IPS-18c (cell line): ENCODE measurements around the gene SDCBP2.

ENCODE experiments used
- H3K4me3 ChIP-seq: 2 replicates; pipeline ENCODE4 v1.7.0; 2013; ENCODE audit warnings: low read depth, mild to moderate bottlenecking, low read length, moderate library complexity; ENCODE audit not compliant: insufficient read depth
- H3K9me3 ChIP-seq: one replicate; pipeline ENCODE4 v1.6.1; 2013; ENCODE audit warnings: mild to moderate bottlenecking, low read length, moderate library complexity; ENCODE audit not compliant: control insufficient read depth, insufficient read depth

The SDCBP2 gene

DNA sequence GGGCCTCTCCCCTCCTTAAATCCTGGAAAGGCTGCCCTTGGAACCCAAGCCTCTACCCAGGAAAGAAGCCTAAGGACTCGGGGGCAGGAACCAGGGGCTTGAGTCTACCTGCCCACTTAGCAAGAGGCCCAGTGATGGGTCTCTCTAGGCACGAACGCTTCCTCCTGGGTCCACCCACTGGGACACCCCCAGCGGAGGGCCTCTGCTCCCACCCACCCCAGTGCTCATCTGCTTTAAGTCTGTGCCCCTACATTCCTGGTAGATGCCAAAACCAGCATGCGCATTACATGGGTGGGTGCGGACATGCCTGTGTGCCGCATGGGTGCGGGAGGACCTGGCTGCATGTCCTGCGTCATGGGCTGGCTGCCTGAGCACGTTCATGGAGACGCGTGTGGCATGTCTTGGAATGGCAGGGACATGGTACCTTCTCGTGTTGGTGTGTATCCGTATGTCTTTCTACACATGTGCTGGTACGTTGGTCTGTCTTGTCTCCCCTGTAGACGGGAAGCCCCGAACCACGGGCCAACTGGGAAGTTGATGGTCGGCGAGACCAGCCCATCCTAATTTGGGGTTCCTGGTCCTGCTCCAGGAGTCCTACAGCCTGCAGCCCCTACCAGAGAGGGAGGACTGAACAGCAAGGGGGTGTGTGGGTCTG is 33.5 kb downstream of the SDCBP2 start:
- Histone ChIP-seq H3K4me3 (no peak overlapping the region), H3K9me3 (no peaks in the 10 kb centered on the region)

DNA sequence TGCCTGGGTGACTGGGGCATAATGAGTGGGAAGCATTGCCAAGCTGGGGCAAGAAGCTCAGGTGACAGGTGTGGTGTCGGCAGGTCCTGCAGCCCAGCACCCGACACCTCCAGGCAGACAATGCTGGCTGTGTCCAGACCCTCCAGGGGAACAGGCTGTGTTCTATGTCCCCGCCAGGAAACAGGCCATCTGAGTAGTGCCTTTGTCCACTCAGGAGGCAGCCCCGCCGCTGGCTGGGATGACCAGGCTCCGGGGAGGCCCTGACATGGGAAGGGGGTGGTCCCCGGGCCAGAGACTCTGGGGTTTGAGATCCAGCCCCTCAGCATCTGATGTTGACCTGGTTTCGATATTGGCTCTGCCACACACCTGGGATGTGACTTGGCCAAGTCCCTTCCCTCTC is 34.4 kb downstream of the SDCBP2 start:
- Histone ChIP-seq H3K9me3 (no peaks in the 10 kb centered on the region), H3K4me3 (no peak overlapping the region)

DNA sequence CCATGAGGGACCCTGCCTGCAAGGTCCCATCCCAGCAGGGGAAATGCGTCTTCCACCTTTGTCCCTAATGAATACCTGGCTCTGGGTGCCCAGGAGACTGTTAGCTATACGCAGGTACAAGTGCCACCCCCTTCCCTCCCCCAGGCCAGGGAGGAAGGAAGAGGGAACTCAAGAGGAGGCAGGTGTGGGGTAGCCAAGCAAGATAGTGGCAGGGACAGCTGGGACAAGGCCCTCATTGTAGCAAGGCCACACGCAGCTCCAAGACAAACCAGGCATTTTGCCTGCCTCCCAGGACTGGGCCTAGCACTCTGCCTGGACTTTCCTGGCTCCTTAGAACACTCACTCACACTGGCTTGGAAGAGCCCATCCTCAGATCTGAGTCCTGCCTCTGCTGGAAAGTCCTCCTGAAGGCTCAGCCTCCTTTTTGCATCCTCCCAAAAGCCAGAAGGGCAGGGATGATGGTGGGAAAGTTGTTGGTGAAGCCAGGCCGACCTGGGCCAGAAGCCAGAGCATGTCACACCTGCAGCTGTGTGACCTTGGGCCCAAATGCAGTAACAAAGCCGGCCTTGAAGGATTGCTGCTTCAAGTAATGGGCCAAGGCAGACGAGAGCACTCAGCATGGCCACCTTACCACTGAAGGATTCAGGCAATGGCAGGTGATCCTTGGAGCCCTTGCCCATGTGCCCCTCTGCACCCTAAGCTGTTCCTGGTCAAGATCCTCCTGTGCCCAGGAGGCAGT is 35.1 kb downstream of the SDCBP2 start:
- H3K4me3 ChIP-seq = no peak overlapping the region
- H3K9me3 ChIP-seq = no peaks in the 10 kb centered on the region

DNA sequence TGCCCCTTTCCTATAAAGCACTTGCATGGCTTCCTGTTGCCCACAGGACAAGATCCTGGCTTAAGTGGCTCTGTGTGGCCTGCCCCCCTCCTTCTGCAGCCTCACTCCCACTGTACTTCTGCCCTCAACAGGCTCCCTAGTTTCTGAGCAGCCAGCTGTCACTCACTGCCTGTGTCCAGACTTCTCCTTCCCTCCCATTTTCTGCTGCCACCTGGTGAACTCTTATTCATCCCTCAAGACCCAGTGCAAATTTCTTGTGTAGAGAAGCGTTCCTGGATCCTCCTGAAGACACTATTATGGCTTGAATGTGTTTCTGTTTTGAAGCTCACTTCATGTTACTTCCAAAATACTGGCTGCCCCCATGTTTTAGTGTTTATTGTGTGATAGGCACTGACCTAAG is 36.3 kb downstream of the SDCBP2 start:
- Histone ChIP-seq H3K4me3 (no peak overlapping the region), H3K9me3 (no peaks in the 10 kb centered on the region)

DNA sequence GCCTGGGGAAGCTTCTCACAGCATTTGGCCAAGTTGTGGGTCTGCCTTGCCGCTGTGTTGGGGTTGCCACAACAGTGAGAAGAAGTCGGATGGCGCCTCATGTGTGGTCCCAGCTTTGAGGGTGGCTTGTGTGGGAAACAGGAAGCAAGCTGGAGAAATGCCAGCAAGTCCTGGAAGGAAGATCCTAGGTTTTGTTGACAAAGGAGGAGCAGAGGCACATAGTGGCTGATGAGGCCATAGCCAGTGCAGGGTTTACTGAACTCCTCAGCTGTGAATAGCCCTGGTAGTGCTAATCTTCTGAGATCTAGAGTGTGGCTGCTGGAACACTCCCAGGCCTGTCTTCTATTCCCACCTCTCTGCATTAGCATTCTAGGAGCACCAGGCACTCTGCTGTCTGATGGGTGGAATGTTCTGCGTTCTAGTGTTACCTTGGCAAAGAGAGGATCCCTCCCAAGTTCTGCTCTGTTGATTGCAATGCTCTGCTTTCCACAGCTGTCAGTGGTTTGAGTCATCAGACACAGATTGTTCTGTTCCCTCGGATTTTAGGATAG is 37.7 kb downstream of the SDCBP2 start:
- H3K4me3 ChIP-seq = no peak overlapping the region

DNA sequence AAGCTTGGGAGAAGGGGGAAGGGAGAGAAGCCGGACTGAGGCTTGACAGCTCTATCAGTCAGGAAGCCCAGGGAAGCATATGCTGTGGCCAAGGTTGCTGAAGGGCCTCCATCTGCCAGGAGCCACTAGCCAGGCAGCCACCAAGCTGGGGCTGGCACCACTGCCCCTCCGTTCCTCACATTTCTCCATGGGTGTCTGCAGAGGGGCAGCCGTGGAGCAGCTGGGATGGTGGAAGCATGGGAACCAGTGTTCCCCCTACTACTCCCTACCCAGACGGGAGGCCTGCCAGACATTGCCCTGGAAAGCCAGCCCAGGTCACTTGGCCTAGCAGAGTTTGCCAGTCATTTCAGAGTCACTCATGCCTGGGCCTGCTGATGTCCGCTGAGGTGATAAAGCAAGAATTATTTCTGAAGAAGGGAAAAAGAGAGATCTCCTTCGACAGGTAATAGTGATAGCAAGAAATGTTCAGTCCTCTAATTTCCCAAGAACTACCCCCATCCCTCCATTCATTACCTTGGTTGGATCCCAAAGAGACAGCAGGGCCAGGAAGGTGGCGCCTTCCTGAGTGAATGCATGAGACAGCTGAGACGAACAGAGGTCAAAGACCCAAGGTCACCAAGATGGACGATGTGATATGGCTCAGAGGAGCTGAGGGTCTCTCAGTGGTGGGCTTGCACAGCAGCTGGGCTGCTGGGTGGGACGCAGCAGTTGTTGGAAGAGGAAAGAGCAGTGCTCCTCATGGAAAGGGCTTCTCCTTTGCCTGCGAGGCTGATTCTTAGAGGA is 41.0 kb downstream of the SDCBP2 start:
- Histone ChIP-seq H3K4me3 (no peak overlapping the region), H3K9me3 (peaks cover 2% of the 10 kb centered on the region)

More for the DNA sequence above, 37.7 kb downstream of the SDCBP2 start:
- H3K9me3 ChIP-seq = peaks cover 2% of the 10 kb centered on the region

DNA sequence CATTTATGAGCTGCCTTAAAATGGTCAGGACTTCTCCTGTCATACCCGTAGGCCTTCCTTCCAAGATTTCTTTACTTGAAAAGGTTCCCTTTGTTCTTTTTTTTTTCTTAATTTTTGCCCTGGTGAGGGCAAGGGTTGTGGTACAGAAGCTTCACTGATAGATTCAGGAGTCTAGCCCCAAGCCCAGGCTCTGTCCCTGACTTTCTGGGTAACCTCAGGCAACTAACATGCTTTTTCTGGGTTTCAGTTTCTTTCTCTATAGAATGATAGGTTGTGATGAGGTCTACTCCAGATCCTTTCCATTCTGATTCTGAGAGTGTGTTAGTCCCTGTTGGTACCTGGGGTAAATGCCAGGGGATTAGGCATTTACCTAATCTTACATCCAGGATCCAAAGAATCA is 41.6 kb downstream of the SDCBP2 start:
- H3K9me3 ChIP-seq = peaks cover 2% of the 10 kb centered on the region
- H3K4me3 ChIP-seq = no peak overlapping the region

DNA sequence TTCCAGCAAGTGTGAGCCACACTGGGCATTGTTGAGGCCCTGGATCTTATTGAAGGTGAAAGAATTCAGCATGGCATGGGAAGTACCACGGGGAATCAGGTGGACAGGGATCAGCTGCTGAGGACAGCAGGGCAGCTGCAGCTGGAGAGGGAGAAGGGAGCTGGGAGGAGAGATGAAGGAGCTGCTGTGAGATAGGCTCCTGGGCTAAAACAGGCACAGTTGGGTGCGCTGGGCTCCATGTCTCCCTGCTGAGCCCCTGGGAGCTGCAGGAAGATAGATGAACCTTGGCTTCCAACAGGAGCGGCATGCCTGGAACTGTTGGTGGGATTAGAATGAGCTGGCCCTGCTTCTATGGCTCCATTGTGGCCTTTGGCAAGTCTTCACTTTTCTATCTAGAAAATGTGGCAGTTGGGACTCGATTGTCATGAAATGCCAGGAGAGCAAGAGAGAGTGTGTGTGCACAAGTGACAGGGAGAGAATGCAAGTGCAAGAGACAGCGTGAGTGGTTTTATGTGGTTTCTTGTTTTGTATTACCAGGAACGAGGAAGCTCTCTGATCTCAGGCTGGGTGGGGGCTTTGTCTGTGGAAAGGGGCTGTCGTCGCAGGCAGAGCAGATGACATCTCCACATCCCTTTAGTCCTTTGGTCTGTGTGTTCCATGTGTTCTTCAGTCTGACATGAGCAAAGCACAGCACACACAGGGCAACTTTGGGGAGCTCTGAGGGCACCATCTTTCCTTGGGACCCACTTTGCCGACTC is 42.5 kb downstream of the SDCBP2 start:
- Histone ChIP-seq H3K4me3 (no peak overlapping the region), H3K9me3 (peaks cover 2% of the 10 kb centered on the region)

DNA sequence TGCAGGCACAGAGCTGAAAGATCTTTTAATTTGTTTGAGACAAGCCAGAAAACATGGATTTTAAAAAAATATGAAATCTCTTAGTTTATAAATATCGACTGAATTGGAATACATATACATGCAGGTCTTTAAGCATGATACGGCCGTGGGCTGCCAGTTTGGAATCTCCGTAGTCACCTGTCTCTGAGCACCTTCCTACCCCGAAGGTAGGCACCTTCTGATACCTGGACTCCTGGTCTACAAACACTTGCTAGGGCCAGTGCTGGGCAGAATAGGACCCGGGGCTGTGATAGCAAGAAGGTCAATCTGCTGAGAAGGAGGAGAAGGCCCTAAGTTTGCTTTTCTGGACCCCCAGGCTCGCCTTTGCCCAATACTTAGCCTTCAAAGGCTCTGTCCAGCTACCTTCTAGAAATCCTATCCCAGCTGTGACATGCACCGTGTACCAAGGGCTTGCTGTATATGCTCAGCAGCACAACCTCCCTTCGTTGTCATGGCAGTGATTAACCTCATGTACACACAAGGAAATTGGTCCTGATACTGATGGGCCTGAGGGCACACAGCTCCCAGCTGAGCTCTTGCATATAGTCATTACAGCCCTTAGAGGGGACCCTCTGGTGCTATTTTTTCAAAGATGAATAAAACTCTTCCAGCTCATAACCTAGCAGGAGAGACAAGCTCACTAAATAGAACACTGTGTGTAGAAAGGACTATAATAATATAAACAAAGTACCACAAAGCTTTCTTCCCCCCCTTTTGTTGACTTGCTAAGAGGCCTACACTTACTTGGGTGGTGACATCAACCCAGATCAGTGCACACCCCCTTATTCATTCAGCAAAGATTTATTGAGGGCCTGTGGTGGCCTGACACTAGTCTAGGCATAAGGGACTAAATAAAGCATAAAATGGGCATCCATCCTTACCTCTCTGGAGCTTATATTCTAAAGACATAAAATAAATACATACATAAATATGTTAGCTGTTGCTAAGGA is 45.1 kb downstream of the SDCBP2 start:
- Histone ChIP-seq H3K4me3 (no peak overlapping the region), H3K9me3 (peaks cover 2% of the 10 kb centered on the region)

DNA sequence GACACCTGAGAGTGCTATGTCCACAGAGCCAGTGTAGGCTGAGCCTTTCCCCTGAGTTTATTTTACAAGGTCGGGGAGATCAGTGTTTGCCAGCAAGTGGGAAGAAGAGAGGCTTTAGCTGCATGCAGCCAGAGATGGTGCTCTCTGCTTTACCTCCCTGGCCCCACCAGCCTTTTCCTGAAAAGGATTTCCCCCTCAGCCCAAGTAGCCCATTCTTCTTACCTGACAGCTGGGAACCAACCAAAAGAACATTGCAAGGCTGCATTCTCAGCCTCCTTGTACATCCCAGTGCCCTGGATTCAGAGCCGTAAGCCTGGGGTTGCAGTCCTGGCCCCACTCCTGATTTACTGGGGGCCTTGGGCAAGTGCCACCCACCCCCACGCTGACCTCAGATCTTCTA is 46.0 kb downstream of the SDCBP2 start:
- H3K4me3 ChIP-seq = no peak overlapping the region
- peaks cover 2% of the 10 kb centered on the region for H3K9me3 ChIP-seq

DNA sequence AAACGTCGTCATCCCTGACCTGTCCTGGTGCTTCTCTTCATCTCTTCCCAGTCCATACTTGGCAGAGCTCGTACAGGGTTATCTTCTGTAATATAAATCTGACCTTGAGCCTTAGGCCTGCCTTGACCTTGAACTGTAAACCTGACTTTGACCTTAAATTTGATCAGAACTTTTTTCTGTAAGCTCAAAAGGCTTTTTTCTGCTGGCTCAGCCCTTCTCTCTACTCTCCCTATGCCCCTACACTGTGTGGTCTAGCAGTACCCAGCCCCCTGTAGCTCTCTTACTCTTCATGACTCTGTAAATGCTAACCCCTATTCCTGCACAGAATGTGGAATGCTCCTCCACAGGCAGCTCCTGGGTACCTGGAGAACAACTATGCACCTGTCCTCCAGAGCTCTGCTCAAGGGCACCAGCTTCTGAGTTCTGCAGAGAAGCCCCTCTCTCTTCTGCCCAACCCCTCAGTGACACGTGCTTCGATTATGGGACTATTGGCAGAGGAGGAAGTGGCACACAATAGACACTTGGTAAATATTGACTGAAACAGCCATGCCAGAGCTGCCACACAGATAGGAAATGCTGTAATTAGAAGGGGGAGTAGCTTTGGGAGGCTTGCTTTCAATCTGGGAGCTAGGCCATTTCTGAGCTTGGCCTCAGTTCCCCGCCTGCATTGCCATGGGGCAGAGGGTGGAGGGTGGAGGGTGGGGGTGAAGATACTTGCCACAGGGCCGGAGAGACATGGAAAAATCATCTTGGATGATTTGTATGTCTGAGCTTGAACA is 47.5 kb downstream of the SDCBP2 start:
- H3K9me3 ChIP-seq = peaks cover 2% of the 10 kb centered on the region
- no peak overlapping the region for H3K4me3 ChIP-seq

DNA sequence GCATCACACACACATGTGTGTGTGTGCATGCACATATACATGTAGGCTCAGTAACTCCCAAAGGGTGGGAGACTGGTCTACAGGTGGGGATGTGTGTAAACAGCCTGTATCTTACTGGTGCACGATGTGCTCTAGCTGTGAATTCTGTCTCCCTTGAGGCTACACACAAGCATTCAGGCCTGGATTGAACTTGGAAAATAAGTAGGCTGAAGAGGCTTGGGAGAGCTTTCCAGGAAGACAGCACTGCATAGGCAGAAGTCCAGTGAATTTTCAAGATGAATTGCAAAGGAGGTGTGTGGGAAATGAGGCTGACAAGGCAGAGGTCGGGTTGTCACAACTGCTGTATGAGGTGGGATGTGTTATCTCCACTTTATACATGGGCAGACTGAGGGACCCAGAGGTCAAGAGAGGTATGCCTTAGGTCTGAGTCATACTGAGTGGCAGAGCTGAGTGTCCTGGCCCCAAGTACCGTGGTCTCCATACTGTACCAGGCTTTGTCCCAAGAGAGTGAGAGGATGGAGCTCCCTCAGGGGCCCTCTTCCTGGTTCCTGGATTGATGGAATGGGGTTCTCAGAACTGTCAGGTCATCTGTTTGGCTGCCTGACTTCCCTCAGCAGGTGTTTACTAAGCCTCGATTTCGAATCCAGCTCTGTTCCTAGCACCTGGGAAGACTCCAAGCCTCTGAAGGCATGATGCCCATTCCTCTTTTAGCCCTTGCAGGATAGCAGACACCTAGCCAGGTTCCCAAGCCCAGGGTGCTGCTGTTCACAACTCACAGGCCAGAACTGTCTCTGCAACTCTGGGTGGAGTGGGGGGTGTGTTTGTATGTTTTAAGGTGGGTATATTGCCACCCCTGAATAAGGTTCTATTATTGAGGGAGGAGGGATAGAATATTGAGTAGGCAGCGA is 48.5 kb downstream of the SDCBP2 start:
- H3K4me3 ChIP-seq = no peak overlapping the region

DNA sequence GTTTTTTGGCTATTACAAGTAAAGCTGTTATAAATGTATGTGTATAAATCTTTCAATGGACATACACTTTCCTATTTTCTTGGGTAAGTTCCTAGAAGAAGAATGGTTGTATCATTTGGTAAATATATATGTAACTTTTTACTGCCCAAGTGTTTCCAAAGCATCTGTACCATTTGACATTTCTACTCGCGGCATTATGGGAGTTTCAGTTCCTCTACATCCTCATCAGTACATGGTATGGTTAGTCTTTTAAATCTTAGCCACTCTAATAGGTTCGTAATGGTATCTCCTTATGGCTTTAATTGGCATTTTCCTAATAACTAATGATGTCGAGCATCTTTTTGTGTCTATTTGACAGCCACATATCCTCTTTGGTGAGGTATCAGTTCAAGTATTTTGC is 49.9 kb downstream of the SDCBP2 start:
- Histone ChIP-seq H3K9me3 (no peaks in the 10 kb centered on the region), H3K4me3 (no peak overlapping the region)

More for the DNA sequence above, 48.5 kb downstream of the SDCBP2 start:
- no peaks in the 10 kb centered on the region for H3K9me3 ChIP-seq

DNA sequence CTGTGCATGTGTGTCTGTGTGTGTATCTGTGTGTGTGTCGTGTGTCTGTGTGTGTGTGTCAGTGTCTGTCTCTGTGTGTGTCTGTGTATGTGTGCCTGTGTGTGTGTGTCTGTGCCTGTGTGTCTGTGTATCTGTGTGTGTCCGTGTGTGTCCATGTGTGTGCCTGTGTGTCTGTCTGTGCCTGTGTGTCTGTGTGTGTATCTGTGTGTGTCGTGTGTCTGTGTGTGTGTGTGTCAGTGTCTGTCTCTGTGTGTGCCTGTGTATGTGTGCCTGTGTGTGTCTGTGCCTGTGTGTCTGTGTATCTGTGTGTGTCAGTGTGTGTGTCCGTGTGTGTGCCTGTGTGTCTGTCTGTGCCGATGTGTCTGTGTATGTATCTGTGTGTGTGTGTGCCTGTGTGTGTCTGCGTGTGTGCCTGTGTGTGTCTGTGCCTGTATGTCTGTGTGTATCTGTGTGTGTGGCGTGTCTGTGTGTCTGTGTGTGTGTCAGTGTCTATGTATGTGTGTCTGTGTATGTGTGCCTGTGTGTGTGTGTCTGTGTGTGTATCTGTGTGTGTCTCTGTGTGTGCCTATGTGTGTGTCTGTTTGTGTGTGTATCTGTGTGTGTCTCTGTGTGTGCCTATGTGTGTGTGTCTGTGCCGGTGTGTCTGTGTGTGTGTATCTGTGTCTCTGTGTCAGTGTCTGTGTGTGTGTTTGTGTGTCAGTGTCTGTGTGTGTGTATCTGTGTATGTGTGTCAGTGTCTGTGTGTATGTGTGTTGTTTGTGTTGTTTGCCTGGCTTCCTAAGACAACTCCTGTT is 51.2 kb downstream of the SDCBP2 start:
- Histone ChIP-seq H3K9me3 (no peaks in the 10 kb centered on the region), H3K4me3 (no peak overlapping the region)
